GM19328 (cell line): Measurements from ENCODE around the gene PAX2.

Source experiments
- ATAC-seq: cut with Tn5 transposase; IDR thresholded peaks from one replicate; pipeline ENCODE4 v1.9.1; 2021; ENCODE audit warnings: mild to moderate bottlenecking, moderate library complexity; ENCODE audit not compliant: unreplicated experiment

Gene PAX2

DNA sequence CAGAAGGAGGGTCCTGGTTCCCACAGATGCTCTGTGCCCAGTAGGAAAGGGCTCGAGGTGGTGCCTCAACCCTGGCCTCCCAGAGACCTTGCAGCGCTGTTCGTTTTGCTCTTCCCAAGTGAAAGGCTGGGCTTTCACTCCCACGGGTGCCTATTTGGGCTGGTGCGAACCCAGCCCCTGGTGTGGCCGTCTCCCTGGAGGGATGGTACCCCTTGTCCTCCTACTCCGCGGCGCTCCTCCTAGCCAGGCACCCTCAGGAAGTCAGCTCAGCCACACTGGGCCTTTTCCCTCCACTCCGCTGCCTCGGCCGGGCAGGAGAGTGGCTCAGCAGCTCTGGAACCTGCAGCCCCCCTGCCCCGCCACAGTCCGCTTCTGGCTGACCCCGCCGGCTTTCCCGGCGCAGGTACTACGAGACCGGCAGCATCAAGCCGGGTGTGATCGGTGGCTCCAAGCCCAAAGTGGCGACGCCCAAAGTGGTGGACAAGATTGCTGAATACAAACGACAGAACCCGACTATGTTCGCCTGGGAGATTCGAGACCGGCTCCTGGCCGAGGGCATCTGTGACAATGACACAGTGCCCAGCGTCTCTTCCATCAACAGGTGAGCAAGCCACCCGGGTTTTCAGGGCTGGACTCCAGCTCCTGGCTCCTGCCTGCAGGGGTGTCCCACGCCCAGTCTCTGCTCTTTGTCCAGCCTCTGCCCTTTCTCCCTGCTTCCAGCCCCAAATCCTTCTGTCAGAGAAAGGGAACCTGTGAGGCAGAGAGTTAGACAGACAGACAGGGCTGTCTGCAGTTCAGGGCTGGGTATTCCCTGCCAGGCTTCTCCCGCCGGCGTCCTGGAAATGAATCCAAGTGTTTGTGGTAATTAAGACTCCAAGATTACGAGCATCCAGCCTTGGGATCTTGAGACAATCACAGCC is 5.2 kb downstream of the PAX2 start:
- no peak for ATAC-seq

DNA sequence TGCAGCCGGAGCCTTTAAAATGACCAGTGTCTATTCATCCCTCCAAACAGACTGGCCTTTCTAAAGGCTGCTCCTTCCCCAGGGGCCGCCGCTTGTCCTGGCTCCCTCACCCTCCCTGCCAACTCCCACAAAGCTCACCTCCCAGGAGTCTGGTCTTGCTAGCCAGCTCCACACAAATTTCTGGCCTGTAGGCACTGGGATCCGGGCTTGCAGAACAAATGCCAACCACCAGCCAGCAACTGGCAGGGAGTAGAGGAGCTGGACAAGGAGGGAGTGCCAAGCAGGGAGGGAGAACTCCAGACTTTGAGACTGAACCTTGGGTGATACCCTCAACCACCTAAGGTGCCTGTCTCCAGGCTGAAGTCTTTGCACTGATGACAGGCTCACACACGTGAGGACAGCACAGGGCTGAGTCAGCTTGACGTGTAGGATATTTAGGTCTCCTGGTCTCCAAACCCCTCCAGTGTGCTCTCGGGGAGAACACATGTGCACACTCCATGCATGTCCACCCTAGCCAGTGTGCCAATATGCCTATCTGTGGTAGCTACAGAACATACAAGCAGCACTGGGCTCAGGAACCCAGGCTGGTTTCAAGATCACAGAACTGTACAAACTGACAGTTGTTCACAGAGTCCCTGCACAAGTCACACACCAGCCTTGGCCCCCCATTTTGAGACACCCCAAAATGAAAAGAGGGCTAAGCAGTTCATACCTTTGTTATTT is 6.0 kb downstream of the PAX2 start:
- ATAC-seq: no peak

DNA sequence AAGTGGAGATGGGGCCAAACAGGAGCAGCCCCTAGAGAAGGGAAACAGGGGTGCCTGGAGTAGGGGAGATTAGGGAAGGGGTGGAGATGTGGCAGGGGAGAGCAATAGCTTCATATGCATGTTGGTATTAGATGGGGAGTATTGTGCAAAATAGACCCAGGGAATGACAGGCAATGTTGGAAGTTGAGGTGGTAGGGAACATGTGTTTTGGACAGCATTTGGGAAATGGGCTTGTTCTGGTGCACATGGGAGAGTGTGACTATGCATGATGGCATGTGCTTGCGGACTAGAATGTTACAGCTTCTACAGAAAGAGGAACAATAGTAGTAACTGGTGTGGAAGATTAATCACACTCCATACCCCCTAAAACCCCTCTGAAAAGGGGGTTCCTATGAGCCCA is 10.4 kb downstream of the PAX2 start:
- no peak for ATAC-seq

DNA sequence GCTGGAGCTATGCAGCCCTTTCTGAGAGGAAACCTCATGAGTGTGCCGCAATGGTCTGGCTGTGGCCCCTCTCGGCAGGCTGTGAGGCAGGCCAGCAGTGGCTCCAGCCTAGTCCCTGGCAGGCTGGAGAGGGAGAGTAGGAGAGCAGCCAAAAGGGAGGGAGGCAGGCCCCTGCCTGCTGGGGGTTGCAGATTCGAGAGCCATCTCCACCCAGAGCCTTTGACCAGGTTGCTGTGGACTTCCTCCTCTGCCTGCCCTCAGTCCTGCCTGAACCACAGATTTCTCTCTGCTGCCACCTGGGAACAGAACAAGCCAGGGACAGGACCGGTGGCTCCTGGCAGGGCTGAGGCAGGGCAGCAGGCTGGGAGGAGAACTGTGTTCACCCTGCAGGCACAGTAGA is 13.9 kb downstream of the PAX2 start:
- ATAC-seq: no peak

DNA sequence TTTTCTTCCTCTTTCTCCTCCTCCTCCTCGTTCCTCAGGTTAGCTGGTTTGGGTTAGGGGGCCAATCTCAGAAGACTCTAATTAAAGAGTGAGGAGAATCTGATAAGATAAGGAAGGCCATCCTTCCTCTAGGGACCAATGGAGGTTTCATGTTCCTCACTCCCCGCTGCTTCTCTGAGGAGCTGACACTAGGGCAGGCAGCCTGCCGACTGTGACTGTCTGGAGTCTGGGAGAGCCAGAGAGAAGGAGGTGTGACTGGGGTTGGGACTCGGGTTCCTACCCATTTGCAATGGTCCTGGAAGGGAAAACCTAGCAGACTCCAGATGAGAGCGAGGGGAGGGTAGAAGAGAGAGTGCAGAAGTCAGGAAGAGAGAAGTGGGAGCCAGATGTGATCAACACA is 15.3 kb downstream of the PAX2 start:
- no peak for ATAC-seq

DNA sequence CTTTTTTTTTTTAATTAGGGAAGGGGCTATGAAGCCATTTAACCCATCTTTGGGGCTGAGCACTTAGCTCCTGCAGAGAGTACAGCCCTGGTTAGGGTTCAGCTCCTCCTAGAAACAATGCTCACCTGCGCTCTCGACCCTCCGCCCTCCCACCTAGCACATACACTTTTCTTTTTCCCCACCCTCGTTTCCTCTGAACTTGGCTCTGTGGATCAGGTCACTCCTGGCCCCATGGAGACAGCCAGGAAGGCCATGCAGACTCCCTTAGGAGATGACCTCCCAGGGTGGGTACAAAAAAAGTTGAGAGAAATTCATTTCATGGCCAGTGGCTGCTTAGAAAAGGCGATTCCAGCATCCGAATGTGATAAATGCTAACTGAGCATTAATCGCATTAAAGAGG is 15.8 kb downstream of the PAX2 start:
- ATAC-seq: no peak

DNA sequence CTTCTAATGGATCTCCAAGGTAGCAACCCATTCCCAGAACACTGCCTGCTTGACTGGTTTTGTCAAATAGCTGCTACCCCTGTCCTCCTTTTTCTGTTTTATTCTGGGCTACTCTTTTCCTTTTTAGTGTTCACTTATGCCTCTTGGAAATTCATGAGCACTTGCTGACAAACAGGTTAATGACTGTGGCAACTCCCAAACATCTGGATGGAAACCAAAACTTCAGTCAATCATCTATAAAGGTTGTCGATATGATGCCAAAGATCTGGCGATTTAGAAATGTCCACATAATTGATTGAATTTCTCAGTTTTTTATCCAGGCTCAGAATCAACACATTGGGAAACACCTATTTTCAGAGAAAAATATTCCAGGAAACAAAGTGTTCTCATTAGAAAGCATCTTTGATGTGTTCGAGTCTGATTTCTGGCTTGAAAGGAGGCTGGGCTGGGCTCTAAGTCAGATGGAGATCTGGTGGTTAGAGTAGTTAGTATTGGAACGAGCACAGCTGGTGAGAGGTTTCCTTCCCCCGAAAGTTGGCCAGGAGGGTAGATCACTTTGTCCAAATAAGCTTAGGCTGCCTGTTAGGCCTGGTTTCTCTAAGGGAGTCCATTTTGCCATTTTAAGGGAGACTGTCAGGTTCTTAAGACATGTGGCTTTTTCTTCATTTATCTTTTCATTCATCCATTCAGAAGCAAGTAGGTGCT is 17.8 kb downstream of the PAX2 start:
- no peak for ATAC-seq

DNA sequence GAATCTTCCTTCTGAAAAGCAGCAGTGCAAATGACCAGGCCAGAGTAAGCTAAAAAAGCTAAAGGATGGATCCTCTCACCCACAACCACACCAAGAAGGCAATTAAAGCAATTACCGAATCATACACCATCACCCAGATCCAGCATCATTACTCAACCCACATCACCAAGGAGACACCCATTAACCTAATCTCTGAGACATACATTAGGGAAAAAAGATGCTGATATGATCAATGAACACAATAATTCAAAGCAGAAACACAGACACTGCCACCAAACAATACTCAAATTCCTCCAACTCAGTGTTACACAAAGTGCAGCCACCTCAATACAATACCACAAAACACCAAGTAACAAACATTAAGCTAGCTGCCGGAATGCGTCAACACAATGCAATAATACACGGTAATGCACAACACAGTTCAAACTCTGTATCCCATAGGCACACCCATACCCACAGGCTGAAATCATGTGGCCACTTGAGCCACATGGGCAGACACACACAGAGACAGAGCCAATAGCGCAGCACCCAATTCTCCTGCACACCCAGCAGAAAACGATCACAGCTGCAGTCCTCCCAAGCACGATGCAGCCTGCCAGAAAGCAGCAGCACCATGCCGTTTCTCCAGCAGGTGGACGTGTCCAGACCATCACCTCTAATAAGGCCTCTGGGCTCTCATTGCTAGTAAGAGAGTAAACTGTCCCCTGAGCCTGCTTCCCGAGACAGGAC is 21.5 kb downstream of the PAX2 start:
- ATAC-seq: no peak

DNA sequence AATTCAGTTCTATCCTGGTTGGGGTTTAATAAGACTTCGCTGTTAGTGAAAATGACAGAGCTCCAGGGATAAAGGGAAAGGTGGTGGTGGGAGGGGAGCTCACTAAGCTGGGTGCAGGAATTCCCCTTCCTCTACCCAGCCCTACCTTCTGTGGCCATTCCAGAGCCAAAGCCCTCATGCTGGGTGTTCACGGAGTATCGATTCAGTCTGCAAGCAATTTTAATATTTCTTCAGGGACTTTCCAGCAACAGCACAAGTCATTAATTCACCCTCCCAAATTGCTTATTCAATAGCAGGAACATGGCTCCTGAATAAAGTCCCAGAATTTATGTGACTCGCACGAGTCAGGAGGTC is 22.0 kb downstream of the PAX2 start:
- no peak for ATAC-seq

DNA sequence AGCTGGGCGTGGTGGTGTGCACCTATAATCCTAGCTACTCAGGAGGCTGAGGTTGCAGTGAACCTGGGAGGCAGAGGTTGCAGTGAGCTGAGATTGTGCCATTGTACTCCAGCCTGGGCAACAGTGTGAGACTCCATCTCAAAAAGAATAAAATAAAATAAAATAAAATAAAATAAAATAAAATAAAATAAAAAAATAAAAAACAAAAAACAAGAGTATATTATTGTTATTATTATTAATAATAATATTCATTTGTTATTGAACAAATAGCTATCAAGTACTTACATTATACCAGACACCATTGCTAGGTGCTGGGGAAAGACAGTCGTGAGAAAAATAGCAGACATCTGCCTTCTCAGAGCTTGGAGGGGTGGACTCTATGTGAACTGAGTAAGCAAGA is 24.1 kb downstream of the PAX2 start:
- ATAC-seq: no peak

DNA sequence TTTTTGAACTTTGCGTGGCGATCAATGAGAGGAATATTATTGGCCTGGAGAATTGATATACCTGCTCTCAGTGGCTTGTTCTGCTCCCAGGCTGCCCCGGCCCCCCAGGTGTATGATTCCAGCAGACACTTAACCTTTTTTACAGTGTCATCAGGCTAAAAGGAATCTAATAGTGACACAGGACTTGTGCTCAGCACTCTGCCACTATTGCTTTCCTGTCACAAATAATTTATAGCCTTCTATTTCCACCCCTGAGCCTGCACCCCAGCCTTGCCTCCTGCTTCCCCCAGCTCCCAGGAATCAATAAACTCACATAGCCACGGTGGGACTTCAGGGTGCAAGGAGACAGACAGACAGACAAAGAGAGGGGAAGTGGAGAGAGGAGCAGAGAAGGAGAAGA is 28.3 kb downstream of the PAX2 start:
- ATAC-seq: no peak

DNA sequence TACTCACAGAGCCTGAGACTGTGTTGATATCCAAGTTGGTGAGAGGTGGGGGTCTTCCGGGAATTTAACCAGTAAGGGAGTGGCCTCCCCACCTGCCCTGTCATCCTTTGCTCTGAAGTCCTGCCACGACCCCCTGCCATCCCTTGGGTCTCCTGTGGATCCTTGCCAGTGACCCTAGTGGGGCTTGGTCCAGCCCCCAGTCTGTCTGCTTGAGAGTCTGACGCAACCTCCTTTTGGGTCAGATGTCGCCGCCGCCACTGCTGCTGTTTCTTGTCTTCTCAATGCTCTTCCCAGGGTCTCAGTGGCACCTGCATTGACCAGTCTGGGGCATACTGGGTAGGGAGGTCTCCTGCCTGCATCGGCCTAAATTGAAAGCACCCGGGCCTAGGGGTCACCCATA is 28.8 kb downstream of the PAX2 start:
- ATAC-seq: no peak

DNA sequence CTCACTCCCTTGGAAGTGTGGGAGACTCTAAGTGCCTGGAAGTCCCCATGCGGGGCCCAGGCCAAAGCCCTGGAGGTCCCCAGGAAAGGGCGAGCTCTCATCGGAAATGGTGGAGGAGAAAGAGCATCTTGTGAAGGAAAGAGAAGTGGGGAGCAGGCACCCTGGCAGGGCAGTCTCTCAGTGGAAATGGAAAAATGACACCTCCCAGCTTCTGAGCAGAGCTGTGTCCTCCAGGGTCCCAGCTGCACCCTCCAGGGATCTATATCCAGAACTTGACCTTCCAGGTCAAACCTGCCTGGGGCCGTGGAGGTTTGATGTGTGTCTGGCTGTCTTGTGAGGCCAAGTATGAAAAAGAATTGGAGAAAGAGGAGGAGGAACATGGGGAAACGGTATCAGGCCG is 29.5 kb downstream of the PAX2 start:
- no peak for ATAC-seq

DNA sequence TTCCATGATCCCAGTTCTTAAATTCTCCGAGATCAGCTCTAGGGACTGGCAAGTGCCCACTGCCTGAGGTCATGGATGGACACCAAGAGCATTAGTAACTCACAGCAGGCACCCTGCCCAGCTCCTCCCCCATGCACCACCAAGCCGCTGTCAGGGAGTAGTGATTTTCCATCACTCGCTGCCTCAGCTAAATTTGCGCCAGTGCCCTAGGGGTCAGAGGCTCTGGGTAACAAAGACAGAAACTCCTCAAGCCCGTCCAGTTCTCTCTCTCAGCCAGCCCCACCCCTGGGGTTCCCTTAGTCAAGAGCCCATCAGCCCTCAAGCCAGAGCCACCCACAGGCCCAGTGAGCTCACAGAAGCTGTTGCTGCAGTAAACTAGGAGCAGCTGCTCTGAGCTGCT is 30.0 kb downstream of the PAX2 start:
- ATAC-seq: no peak

DNA sequence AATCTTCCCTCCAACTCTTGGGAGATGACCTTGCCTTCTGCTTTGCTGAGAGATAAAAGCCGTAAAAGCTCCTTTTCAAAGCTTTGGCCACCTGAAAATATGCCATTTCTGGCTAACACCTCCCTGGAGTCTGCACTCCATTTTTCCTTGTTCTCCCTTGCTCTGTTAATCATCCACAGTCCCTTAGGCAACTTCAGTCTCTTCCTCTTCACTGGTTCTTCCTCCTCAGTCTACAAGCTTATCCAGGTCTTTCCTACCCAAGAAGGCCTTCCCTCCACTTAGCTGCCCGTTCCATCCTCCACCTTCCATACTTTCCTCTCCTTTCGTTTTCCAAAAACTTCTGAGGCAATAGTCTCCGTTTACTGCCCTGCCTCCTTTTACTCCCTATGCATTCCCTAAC is 30.5 kb downstream of the PAX2 start:
- no peak for ATAC-seq

DNA sequence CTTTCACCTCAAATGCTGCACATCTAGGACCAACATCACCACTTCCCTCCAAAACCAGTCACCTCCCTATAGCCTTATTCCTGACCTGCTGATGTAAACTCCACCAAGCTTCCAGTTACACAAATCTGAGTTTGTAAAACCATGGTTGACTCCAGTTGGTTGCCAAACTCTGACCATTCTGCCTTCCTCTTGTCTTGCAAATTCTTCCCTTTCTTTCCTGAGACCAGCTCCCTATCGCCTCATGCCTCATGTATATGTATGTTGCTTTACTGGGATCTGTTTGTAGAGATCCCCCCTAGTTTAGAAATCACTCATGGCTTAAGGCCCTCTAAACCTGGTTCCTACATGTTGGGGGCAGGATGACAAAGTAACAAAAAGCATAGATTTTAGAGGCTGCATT is 31.3 kb downstream of the PAX2 start:
- no peak for ATAC-seq

DNA sequence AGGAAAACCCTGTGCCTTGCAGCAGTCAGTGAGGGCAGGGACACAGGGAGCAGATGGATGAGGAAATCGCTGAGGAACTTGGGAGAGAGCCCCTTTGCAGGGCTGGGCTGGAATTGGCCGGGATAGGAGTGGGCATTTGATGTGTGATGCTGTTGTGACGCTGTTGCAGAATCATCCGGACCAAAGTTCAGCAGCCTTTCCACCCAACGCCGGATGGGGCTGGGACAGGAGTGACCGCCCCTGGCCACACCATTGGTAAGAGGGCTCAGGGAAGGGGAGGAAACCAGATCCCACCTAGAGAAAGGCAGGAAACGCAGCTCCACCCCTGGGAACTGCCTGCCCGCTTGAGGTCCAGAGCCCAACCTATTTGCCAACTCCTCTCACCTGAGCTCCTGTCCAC is 33.9 kb downstream of the PAX2 start:
- no peak for ATAC-seq

DNA sequence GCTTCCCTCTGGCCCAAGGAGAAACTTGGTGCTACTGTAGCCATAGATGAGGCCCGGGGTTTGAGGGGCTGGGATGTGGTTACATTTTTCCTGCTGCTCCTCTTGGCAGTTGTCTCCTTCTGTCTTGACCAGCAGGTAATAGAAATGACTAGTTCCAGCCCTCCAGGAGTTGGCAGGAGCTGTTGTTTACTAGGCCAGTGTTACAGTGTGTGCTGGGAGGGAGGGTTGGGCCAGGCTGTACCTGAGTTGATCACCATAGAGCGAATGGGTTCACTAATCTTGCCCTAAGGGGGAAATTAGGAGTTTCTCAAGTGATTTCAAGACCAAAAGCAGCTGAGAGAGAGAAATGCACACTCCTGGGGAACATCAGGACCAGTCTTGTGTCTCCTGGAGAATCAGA is 34.9 kb downstream of the PAX2 start:
- ATAC-seq: no peak

DNA sequence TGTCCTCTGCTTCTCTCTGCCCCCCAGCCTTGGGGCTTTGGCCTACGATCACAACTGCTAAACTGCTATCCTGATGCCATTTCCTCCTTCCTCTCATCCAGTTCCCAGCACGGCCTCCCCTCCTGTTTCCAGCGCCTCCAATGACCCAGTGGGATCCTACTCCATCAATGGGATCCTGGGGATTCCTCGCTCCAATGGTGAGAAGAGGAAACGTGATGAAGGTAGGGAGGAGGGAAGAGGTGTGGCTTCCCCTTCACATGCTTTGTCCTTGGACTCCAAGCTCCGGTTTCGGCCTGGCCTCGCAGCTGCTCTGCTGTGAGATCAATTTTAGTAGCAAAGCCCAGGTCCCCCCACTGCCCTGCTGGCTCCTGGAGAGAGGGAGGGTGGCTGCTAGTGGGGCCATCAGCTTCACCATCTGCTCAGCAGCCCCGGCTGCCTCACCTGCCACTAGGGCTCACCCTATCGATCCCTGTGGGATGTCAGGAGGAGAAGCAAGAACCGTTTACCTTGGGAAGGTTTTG is 35.8 kb downstream of the PAX2 start:
- no peak for ATAC-seq

DNA sequence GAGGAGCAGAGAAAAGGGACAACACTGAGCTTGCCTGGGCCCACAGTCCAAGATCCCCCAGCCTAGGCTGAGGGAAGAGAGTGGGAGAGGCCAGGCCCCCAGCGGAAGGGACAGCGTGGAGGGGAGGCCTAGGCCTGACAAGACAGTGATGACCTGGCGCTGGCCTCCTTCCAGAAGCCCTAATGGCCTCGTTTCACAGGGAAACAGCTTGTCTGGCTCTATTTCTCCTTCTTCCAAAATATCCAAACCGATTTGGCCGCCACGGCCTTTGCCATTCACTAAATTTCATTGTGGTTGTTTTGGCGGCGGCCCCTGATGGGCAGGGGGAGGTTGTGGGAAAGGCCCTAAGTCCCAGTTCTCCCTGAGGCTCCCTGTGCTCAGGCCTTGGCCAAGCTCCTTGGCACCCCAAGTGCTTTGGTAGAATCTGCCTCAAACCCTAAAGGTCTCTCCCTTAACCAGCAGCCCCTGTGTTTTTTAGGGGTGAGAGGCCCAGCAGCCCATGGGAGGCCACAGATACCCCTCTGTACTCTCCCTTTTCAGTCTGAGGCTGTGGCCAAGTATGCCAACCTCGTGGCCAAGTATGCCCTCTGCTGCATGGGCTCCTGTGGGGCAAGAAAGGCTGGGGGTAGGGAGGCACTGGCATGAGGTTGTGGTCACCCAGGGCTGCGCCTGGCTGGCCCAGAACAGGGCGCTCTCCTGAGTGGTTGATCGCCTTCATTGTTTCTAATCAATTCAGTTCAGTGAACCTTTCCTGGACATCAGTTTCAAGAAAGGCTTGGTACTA is 37.3 kb downstream of the PAX2 start:
- ATAC-seq: no peak
